Activated CD8-positive, alpha-beta memory T cell treated with anti-CD3 and anti-CD28 coated beads, Interleukin-2, amount 50 U/mL, for 24 hours (primary cell): ENCODE data around the gene OR6N1.

ENCODE experiments used
- DNase-seq: peaks from one replicate; pipeline ENCODE4 v3.0.0-alpha.2; 2020; ENCODE audit errors: extremely low read depth

Gene OR6N1

DNA sequence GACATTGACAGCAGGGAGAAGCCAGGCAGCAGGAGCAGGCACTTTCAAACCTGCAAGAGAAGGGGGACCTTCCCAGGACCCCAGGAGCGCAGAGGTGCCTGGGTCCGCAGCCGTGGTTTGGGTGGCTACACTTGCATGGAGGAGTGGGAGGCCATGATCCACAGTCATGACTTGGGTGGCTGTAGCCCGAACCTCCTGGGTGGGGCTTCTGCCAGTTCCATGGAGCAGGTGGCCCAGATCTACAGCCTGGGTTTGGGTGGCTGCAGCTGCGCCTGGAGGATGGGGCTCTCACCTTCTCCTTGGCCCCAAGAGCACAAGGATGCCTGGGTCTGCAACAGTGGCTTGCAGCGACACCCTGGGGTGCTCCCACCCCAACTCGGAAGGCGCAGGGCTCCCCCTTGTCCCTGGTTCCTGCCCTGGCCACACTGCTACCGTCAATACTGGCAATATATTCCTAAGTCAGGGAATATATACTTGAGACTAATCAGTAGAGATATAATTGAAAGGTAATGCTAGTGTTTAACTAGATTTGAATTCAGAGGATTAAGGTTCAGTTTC, 19.8 kb downstream of the OR6N1 start:
- DNase-seq, result no peak

DNA sequence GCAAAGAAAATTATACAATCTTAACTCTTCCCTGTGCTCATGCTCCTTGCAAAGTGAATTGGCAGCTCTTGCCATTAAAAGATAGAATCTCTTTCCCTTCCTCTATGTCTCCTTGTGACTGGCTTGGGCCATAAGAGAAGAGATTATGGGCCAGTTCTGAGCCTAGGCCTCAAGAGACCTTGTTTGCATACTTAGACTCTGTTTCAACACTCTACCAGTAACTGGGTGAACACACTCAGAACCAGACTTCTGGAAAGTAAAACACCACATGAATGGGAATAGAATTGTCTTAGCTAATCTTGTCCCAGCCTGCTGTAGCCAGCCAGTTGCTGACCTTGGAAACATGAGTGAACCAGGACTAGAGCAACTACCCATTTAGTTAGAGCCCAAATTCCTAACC, 36.1 kb downstream of the OR6N1 start:
- DNase-seq, result no peak

DNA sequence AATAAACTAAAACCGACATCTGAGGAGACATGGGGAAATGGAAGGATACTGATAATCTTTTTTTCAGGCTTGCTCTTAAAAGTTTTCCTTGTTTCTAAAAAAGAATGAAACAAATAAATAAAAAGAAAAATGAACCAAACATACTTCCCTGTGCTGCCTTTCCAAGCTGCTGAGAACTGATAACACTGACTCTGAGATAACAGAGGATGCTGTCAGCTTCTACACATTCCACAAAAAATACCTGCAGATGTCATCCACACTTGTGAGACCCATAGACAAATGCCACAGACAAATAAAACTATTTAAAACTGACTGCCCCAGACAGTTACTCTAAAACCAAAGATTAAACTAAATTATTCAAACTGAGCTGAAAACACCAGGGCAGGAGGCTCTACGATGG, 39.5 kb downstream of the OR6N1 start:
- DNase-seq, result no peak

DNA sequence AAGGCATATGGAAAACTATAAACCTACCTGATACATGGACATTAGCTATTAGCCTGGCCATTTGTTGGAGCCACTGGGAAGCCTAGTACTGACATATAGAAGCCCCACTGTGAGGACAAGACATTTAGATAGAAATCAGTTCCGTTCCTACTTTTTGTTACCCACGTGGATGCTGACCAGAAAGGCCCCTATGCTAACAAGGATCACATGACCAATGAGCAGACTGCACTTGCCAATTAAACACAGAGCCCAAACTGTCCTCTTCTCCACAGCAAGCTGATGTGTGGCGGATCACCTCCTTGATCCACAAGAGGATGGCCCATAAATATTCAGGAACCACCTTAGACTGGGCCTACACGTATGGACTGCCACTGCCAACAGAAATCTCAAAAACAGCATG, 40.3 kb downstream of the OR6N1 start:
- no peak for DNase-seq

DNA sequence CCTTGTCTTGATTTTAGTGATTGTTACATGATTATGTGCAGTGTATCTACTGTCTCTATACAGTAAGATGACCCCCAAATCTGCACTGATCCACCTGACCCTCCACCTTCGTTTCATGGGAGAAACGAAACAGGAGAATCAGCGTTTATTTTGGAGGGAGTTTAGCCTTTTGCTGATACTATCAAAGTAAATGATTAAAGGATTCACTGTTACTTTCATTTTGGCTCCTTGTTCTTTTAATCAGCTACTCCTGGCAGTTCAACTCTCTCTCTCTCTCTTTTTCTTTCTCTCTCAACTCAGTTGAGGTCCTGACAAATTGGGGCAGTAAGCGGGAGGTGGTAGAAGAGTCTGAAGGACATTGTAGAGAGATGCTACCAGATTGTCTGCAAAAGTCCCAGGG, 41.5 kb downstream of the OR6N1 start:
- no peak for DNase-seq

DNA sequence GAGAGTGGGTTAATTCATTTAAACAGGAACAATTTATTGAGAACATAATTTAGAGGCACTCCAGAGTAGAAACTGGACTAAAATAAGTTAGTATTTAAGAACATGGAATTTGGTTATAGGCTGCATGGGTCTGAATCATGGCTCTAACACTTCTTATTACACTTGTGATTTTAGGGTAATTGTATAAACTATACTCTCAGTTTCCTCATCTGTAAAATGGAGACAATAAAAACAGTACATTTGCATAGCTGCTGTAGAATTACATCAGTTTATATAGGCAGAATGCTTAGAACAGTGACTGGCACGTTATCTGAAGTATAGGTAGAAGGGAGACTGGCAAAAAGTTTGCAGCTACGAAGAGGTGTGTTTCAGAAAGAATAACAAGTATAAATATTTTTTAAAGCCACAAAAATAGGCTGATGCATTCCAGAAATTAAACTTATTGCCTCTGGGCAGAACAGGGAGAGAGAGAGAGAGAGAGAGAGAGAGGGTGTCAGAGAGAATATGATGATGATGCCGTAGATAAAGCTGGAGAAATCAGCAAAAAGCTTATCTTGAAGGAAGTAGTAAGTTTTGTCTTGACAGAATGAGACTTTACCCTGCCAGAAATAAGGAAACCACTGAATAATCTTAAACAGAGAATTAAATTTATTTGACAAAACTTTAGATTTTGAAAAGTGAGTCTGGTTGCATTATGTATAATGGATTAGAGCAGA, 43.3 kb downstream of the OR6N1 start:
- no peak for DNase-seq

DNA sequence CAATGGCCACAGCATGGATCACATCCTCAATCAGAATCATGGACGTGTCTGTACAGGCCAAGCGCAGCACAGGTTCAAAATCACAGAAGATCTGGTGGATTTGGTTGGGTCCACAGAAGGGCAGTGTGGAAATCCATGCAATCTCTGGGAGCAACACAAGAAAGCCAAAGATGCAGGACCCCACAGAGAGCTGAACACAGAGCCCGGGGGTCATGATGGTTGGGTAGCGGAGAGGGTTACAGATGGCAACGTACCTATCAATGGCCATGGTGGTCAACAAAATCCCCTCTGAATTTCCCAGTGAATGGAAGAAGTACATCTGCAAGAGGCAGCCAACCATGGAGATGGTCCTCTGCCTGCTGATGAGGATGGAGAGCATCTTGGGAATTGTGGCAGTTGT, 47.6 kb downstream of the OR6N1 start:
- no peak for DNase-seq

DNA sequence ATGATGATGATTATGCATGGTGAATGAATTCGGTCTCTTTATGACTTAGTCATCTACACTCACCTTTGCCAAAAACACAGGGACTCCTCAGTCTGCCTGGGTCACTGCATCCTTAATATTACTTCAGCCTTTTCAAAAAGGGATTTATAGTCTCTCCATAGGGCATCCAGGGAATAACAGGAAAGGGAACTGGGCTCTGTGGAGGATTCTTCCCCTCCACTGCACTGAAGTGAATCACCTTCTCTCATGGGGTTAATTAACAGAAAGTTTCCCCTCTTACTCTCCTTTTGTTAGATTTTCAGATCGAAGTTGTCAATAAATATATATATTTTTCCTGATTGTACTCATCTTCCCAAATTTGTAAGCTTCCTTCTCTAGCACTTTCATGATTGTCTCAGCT, 51.4 kb downstream of the OR6N1 start, which contains the start of gene OR6K3:
Gene OR6K3, minus strand, starts transcription at position 101 of the 400 bp plus-strand sequence. CDS start 2,605 bp downstream, outside the sequence.
- no peak for DNase-seq

DNA sequence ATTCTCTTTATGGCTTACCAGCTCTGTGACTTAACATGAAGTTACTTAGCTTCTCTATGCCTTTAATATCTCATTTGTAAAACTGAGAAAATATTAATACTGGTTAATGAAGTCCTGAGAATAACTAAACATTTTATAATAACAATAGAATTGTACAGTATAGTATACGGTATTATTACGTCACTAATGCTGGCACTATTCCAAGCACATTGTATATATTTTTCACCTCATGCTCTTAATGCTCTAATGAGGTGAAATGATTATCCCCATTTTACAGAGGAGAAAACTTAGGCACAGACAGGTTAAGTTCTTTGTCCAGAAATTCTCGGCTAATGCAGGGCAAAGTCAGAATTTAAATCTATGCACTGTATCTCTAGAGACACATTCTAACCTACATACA, 52.3 kb downstream of the OR6N1 start:
- DNase-seq, result no peak

DNA sequence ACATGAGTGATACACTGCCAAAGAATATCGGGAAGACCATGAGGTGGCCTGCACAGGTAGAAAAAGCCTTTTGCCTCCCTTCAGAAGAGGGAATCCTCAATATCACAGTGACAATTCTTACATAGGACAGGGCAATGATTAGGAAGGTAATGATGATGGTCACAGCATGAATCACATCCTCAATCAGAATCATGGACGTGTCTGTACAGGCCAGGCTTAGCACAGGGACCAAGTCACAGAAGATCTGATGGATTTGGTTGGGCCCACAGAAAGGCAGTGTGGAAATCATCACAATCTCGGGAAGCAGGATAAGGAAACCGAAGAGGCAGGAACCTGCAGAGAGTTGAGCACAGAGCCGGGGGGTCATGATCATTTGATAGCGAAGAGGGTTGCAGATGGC, 54.7 kb downstream of the OR6N1 start:
- DNase-seq, result no peak

DNA sequence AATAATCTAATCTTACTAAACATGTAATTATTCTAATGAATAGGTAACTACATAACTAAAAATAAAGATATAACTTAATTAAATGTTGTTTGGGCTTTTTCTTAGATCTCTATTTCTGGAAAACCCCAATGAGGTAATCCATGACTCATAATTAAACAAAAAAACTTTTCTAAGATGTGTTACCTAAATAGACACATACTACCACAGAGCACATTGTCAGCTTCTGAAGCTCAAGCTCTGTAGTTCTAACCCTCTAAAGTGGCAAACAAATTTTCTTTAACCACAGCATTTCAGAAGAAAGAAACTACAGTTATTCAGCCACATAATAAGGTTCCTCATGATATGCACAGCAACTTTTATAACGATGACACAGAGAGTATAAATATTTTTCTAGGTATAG, 55.7 kb downstream of the OR6N1 start:
- no peak for DNase-seq

DNA sequence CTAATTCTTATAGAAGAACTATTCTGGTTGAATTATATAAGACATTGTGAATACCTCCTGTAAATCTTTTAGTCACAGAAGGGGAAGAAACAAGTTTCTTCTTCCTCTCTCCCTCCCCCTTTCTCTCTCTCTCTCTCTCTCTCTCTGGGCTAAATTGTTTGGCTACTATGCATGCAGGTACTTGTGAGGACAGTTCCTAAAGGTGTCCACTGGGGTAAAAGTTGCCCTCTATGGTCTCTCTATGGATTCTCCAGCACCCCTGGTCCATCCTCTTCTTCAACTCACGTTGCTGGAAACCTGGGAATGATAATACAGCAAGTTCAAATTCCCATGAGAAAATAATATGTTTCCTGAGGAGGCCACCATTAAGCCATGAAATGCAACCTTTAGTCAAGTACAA, 57.2 kb downstream of the OR6N1 start:
- DNase-seq, result no peak
